ENCODE results near the gene DNMT1. TPM values are rescaled to one million over a fixed set of nuclear protein-coding genes. Genes with fewer than 3 reads are reported as not detected.

The DNMT1 gene
- total RNA-seq, 1 experiment from 2014 or later = 168 TPM

DNA sequence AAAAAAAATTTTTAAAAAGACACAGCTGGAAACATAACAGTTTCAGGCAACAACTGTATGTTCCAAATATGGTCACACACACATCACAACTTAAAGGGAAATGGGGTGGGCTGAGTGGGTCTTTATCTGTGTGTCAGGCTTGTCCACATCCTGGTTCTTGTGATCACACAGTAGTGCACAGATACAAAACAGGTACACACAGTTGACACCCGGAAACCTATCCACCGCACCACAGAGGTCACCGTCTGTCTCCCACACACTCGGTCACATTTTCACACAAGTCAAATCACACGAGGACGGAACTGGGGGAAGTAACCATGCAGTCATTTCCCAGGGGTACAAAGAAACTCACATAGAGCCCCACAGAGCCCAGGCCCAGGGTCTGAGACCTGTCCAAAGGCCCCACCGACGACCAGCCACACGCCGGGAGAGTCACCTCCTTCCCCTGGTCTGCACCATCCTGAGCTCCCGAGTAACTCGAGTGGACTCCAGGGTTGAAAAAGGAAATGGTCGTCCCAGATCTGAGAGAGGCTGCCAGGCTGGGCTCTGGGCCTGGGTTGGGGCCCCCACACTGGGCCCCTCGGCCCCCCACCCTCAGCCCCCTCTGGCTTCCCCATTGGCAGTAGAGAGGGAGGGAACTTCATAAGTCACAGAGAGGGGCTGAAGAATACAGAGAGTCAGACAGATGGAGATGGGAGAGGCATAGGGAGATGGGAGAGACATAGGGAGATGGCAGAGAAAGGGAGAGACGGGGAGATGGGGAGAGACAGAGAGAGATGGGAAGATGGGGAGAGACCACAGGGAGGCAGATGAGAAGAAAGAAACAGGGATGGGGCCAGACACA is 89.9 kb downstream of the DNMT1 start:
- intact Hi-C loops (cut with micrococcal nuclease; ENCODE audit: unreplicated experiment) = no loop called here
- Histone ChIP-seq H3K4me1 (ENCODE audit: control insufficient read depth, insufficient read depth, low read length) (no peaks in the 10 kb centered on the region), H3K9me3 (ENCODE audit: control insufficient read depth, insufficient read depth, low read depth, low read length) (no peaks in the 10 kb centered on the region), H3K27ac (ENCODE audit: low read length) (no peak overlapping the region), H3K36me3 (ENCODE audit: control insufficient read depth, insufficient read depth, low read length) (peaks cover 14% of the 10 kb centered on the region), H3K27me3 (ENCODE audit: control insufficient read depth, insufficient read depth, low read length) (no peaks in the 10 kb centered on the region), H3K4me3 (ENCODE audit: low read depth in 2 of 2, low read length in 2 of 2) (no peak overlapping the region)
- POLR2A ChIA-PET = no interaction called here
- in situ Hi-C loops (cut with HindIII; ENCODE audit: low pct_unique_long_range_greater_than_20kb, low sequenced_read_pairs) = no loop called here
- no TSS peak for BruUV-seq (replicated peaks)
- DNase-seq (ENCODE audit: low read depth, low spot score) (no peak), ATAC-seq (no peak)
- TF ChIP-seq, protein P1, sequence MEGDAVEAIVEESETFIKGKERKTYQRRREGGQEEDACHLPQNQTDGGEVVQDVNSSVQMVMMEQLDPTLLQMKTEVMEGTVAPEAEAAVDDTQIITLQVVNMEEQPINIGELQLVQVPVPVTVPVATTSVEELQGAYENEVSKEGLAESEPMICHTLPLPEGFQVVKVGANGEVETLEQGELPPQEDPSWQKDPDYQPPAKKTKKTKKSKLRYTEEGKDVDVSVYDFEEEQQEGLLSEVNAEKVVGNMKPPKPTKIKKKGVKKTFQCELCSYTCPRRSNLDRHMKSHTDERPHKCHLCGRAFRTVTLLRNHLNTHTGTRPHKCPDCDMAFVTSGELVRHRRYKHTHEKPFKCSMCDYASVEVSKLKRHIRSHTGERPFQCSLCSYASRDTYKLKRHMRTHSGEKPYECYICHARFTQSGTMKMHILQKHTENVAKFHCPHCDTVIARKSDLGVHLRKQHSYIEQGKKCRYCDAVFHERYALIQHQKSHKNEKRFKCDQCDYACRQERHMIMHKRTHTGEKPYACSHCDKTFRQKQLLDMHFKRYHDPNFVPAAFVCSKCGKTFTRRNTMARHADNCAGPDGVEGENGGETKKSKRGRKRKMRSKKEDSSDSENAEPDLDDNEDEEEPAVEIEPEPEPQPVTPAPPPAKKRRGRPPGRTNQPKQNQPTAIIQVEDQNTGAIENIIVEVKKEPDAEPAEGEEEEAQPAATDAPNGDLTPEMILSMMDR (IDR thresholded peaks at IDR 0.05) = no peak
- no peak for TF ChIP-seq POLR2AphosphoS5 (IDR thresholded peaks at IDR 0.05; ENCODE audit: low read depth, low read length)
- TF ChIP-seq SIN3A (IDR thresholded peaks at IDR 0.05; ENCODE audit: borderline replicate concordance, insufficient read depth, low read depth, low read length) = no peak
- TF ChIP-seq TCF7L2 (IDR thresholded peaks at IDR 0.05; ENCODE audit: low read depth, low read length) = no peak
- TF ChIP-seq, protein P2, sequence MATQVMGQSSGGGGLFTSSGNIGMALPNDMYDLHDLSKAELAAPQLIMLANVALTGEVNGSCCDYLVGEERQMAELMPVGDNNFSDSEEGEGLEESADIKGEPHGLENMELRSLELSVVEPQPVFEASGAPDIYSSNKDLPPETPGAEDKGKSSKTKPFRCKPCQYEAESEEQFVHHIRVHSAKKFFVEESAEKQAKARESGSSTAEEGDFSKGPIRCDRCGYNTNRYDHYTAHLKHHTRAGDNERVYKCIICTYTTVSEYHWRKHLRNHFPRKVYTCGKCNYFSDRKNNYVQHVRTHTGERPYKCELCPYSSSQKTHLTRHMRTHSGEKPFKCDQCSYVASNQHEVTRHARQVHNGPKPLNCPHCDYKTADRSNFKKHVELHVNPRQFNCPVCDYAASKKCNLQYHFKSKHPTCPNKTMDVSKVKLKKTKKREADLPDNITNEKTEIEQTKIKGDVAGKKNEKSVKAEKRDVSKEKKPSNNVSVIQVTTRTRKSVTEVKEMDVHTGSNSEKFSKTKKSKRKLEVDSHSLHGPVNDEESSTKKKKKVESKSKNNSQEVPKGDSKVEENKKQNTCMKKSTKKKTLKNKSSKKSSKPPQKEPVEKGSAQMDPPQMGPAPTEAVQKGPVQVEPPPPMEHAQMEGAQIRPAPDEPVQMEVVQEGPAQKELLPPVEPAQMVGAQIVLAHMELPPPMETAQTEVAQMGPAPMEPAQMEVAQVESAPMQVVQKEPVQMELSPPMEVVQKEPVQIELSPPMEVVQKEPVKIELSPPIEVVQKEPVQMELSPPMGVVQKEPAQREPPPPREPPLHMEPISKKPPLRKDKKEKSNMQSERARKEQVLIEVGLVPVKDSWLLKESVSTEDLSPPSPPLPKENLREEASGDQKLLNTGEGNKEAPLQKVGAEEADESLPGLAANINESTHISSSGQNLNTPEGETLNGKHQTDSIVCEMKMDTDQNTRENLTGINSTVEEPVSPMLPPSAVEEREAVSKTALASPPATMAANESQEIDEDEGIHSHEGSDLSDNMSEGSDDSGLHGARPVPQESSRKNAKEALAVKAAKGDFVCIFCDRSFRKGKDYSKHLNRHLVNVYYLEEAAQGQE (IDR thresholded peaks at IDR 0.05; ENCODE audit: insufficient read depth in 1 of 2, low read depth in 2 of 2, low read length in 1 of 2) = no peak
- CTCF ChIA-PET = no interaction called here

DNA sequence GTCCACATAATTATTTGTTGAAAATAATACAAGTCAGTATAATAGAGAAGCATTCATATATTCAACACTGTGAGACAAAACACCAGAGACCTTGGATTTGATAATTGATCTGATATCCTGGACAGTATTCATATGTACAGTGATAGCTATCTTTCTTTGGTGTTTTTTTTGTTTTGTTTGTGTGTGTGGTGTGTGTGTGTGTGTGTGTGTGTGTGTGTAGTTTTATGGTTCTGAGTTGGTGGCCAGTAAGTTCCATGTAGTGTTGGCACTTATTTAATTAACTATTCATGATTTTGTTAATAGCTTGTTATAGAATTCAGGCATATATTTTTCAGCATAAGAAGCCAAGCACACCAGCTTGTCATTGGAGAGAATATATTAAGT is 90.6 kb downstream of the DNMT1 start:
- no peaks in the 10 kb centered on the region for H3K27me3 ChIP-seq (ENCODE audit: control insufficient read depth, insufficient read depth, low read length)
- TF ChIP-seq, protein P1 (IDR thresholded peaks at IDR 0.05) = no peak
- TF ChIP-seq SIN3A (IDR thresholded peaks at IDR 0.05; ENCODE audit: borderline replicate concordance, insufficient read depth, low read depth, low read length) = no peak
- H3K4me1 ChIP-seq (ENCODE audit: control insufficient read depth, insufficient read depth, low read length) = no peaks in the 10 kb centered on the region
- DNase-seq (ENCODE audit: low read depth, low spot score) (no peak), ATAC-seq (no peak)
- in situ Hi-C loops (cut with HindIII; ENCODE audit: low pct_unique_long_range_greater_than_20kb, low sequenced_read_pairs) = no loop called here
- peaks cover 9% of the 10 kb centered on the region for H3K36me3 ChIP-seq (ENCODE audit: control insufficient read depth, insufficient read depth, low read length)
- no TSS peak for BruUV-seq (replicated peaks)
- H3K27ac ChIP-seq (ENCODE audit: low read length) = no peak overlapping the region
- ChIA-PET CTCF (no interaction called here), POLR2A (no interaction called here)
- no peaks in the 10 kb centered on the region for H3K9me3 ChIP-seq (ENCODE audit: control insufficient read depth, insufficient read depth, low read depth, low read length)
- no peak overlapping the region for H3K4me3 ChIP-seq (ENCODE audit: low read depth in 2 of 2, low read length in 2 of 2)
- intact Hi-C loops (cut with micrococcal nuclease; ENCODE audit: unreplicated experiment) = no loop called here
